Activated B cell treated with CpG ODN at 0.5 μM for 24 hours (primary cell): Measurements from ENCODE around the gene ANKS1B. TPM values are rescaled to one million over a fixed set of nuclear protein-coding genes. Genes with fewer than 3 reads are reported as not detected.

Experiments
- ATAC-seq: fragments of 200-7000 bp; cut with Tn5 transposase; one replicate; pipeline ENCODE4 v1.10.0; 2021; ENCODE audit warnings: low read depth, mild to moderate bottlenecking, moderate library complexity
- CTCF ChIA-PET: fragments of 350-600 bp; sonication (Branson Sonifier 250); formaldehyde crosslinking; loops from one replicate; lab custom pipeline; 2021; ENCODE audit warnings: antibody characterized with exemption; lab: Charles Lee
- POLR2A ChIA-PET: fragments of 350-600 bp; sonication (Branson Sonifier 250); formaldehyde crosslinking; loops from one replicate; lab custom pipeline; 2021; ENCODE audit warnings: antibody characterized with exemption; lab: Charles Lee
- DNase-seq: peaks from one replicate; pipeline ENCODE4 v3.0.0; 2022
- H3K27ac Mint-ChIP-seq: one replicate; pipeline ENCODE4 v1.8.0; 2020; ENCODE audit warnings: mixed read lengths
- H3K27me3 Mint-ChIP-seq: one replicate; pipeline ENCODE4 v1.8.0; 2021; ENCODE audit warnings: mixed read lengths
- H3K36me3 Mint-ChIP-seq: one replicate; pipeline ENCODE4 v1.8.0; 2021; ENCODE audit warnings: low read depth, mixed read lengths
- H3K4me1 Mint-ChIP-seq: one replicate; pipeline ENCODE4 v1.8.0; 2021; ENCODE audit warnings: mixed read lengths
- H3K4me3 Mint-ChIP-seq: one replicate; pipeline ENCODE4 v1.8.0; 2020; ENCODE audit warnings: mild to moderate bottlenecking, mixed read lengths
- H3K9me3 Mint-ChIP-seq: one replicate; pipeline ENCODE4 v1.8.0; 2020; ENCODE audit warnings: mixed read lengths
- CTCF ChIP-seq: fragments of 200-600 bp; IDR thresholded peaks from one replicate; pipeline ENCODE4 v1.8.0; 2022; ENCODE audit warnings: antibody characterized with exemption, mild to moderate bottlenecking
- intact Hi-C: fragments of 100-400 bp; cut with micrococcal nuclease; formaldehyde crosslinking; loops from one replicate; pipeline ENCODE4 v1.15.1; 2024
- total RNA-seq: library from RNA; stranded (reverse); gene quantifications from 2 replicates; pipeline ENCODE4 v1.2.3, GENCODE V29; 2022

ANKS1B gene
- total RNA-seq, 1 donor from 2014 or later, result not detected

- no peak for TF ChIP-seq CTCF
- CTCF ChIA-PET, result no interaction called here
- intact Hi-C loops, result no loop called here
- Mint-ChIP-seq H3K4me3 (no peak overlapping the region), H3K36me3 (no peaks in the 10 kb centered on the region), H3K27me3 (peaks cover 2% of the 10 kb centered on the region), H3K4me1 (no peaks in the 10 kb centered on the region), H3K9me3 (peaks cover 7% of the 10 kb centered on the region), H3K27ac (no peak overlapping the region)
- POLR2A ChIA-PET, result no interaction called here
- no peak for ATAC-seq
- DNase-seq, result no peak
These were observed 966.8 kb downstream of the ANKS1B start for GRCh38 chr12:99017971-99018370.

GRCh38 chr12:99009654-99010296 is 975.0 kb downstream of the ANKS1B start:
- ChIA-PET POLR2A (no interaction called here), CTCF (no interaction called here)
- Mint-ChIP-seq H3K4me3 (no peak overlapping the region), H3K27me3 (peaks cover 5% of the 10 kb centered on the region), H3K9me3 (no peaks in the 10 kb centered on the region), H3K4me1 (no peaks in the 10 kb centered on the region), H3K36me3 (no peaks in the 10 kb centered on the region), H3K27ac (no peak overlapping the region)
- intact Hi-C loops, result no loop called here
- ATAC-seq (no peak), DNase-seq (no peak)
- TF ChIP-seq CTCF, result no peak

- H3K9me3 Mint-ChIP-seq, result no peaks in the 10 kb centered on the region
These were observed 979.1 kb downstream of the ANKS1B start for GRCh38 chr12:99005601-99006000.

GRCh38 chr12:99004799-99005466 is 979.8 kb downstream of the ANKS1B start:
- CTCF ChIA-PET, result no interaction called here
- H3K27ac Mint-ChIP-seq, result no peak overlapping the region

More at GRCh38 chr12:99005601-99006000, 979.1 kb downstream of the ANKS1B start:
- ChIA-PET CTCF (no interaction called here), POLR2A (no interaction called here)
- no peaks in the 10 kb centered on the region for H3K27me3 Mint-ChIP-seq
- ATAC-seq (no peak), DNase-seq (no peak)
- no peak overlapping the region for H3K27ac Mint-ChIP-seq
- no peak overlapping the region for H3K4me3 Mint-ChIP-seq
- intact Hi-C loops, result no loop called here
- H3K4me1 Mint-ChIP-seq, result no peaks in the 10 kb centered on the region
- H3K36me3 Mint-ChIP-seq, result no peaks in the 10 kb centered on the region
- no peak for TF ChIP-seq CTCF

More at GRCh38 chr12:99004799-99005466, 979.8 kb downstream of the ANKS1B start:
- no peak overlapping the region for H3K4me3 Mint-ChIP-seq
- no peaks in the 10 kb centered on the region for H3K4me1 Mint-ChIP-seq
- no peaks in the 10 kb centered on the region for H3K27me3 Mint-ChIP-seq
- POLR2A ChIA-PET, result no interaction called here
- no peaks in the 10 kb centered on the region for H3K36me3 Mint-ChIP-seq
- ATAC-seq, result no peak
- no peak for DNase-seq
- intact Hi-C loops, result no loop called here
- TF ChIP-seq CTCF, result no peak
- H3K9me3 Mint-ChIP-seq, result no peaks in the 10 kb centered on the region
